GM10266 (cell line): ENCODE data around the gene AP4M1.
A peak's percentile ranks its signal among the peaks of the same experiment; 100 is the strongest.

ENCODE experiments used
- DNase-seq: peaks from one replicate; pipeline ENCODE4 v3.0.0; 2012; ENCODE audit errors: extremely low spot score
- TF ChIP-seq, protein P1 (sequence below): IDR thresholded peaks from 2 replicates; pipeline ENCODE4 v1.5.1; 2012; ENCODE audit warnings: mild to moderate bottlenecking, low read depth; ENCODE audit not compliant: control insufficient read depth, insufficient read depth; ENCODE audit errors: missing control alignments

The AP4M1 gene

DNA sequence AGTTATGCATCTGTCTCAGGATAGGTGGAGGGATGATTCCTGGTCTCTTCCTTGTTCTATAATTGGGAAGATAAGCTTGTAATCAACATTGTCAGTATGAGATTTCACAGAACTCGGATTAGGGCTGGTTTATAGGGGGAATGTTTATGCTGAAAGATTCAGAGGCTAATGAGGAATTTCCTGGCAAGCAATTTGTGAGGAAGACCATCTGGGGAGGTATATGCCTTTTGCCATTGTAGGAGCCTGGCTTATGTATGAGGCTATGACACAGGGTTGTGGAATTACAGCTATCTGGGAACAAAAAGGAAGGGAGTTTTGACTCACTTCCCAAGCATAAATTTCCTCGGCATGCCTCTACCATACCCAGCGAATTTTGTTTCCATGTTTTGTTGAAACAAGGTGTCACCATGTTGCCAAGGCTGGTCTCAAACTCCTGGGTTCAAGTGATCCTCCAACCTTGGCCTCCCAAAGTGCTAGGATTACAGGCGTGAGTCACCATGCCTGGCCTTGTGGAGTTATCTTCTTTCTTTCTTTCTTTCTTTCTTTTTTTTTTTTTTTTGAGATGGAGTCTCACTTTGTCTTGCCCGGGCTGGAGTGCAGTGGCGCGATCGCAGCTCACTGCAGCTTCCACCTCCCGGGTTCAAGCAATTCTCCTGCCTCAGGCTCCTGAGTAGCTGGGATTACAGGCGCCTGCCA is 14.2 kb upstream of the AP4M1 start:
- no peak for DNase-seq
- TF ChIP-seq, protein P1, sequence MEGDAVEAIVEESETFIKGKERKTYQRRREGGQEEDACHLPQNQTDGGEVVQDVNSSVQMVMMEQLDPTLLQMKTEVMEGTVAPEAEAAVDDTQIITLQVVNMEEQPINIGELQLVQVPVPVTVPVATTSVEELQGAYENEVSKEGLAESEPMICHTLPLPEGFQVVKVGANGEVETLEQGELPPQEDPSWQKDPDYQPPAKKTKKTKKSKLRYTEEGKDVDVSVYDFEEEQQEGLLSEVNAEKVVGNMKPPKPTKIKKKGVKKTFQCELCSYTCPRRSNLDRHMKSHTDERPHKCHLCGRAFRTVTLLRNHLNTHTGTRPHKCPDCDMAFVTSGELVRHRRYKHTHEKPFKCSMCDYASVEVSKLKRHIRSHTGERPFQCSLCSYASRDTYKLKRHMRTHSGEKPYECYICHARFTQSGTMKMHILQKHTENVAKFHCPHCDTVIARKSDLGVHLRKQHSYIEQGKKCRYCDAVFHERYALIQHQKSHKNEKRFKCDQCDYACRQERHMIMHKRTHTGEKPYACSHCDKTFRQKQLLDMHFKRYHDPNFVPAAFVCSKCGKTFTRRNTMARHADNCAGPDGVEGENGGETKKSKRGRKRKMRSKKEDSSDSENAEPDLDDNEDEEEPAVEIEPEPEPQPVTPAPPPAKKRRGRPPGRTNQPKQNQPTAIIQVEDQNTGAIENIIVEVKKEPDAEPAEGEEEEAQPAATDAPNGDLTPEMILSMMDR, result no peak

GRCh38 chr7:100088095-100088620 is 13.3 kb upstream of the AP4M1 start:
- TF ChIP-seq, protein P1, result no peak
- no peak for DNase-seq

GRCh38 chr7:100088621-100089457 is 12.6 kb upstream of the AP4M1 start, which contains the start of gene COPS6:
Gene COPS6 (plus strand): TSS chr7:100088969. CDS start chr7:100088991, 22 bp downstream.
- TF ChIP-seq, protein P1, result no peak
- DNase-seq, result peak; percentile 90

DNA sequence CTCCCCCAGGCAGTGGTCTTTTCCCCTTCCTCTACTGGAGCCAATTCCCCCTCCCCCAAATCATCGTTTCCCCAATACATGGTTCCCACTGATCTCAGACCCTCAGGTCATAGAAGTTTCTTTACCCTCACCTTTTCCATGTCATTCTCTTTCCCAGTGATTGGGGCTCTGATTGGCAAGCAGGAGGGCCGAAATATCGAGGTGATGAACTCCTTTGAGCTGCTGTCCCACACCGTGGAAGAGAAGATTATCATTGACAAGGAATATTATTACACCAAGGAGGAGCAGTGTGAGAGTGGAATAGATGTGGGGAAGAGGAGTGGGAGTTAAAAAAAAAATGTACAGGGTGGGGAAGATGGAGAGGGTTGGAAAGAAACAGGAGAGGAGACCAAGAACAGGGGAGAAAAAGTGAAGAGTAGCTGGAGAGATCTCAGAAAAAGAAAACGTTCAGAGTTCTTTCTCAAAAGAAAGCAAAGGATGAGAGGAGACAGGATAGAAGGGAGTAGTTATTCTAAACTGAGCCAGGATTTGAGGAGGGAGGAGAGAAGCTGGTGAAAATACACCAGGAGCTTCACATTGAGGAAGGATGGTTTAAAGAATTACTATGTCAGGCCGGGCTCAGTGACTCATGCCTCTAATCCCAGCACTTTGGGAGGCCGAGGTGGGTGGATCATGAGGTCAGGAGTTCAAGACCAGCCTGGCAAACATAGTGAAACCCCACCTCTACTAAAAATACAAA is 11.8 kb upstream of the AP4M1 start:
- DNase-seq, result no peak
- TF ChIP-seq, protein P1, result no peak

DNA sequence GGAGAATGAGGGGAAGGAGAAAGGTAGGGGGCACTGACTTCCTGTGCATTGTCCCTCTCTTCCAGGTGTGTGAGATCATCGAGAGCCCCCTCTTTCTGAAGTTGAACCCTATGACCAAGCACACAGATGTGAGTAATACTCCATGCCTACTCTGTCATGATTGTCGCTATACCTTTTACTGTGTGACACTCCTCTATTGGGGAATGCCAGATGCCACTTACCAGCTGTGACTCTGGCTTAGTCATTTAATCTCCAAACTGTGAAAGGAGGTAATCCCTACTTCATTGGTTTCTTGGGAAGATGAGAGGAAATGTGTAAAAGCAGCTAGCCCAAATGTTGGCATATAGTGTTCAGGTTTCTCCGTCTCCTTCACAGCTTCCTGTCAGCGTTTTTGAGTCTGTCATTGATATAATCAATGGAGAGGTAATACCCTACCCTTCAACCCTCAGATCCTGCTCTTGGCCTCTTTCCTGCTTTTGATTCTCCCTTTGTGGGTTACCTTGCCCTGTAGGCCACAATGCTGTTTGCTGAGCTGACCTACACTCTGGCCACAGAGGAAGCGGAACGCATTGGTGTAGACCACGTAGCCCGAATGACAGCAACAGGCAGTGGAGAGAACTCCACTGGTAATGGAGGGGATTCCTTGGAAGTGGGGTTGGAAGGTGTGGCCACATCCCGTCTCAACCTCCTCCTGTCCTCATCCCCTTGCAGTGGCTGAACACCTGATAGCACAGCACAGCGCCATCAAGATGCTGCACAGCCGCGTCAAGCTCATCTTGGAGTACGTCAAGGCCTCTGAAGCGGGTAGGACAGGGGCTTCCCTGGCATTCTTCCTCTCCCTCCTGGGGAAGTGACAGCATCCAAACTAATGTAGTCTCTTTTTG is 10.7 kb upstream of the AP4M1 start:
- DNase-seq, result no peak
- TF ChIP-seq, protein P1, result no peak

GRCh38 chr7:100091411-100092181 is 9.8 kb upstream of the AP4M1 start:
- no peak for DNase-seq
- TF ChIP-seq, protein P1, result no peak
